Parathyroid adenoma (tissue), 2 donors: ENCODE measurements around the gene TMEM87B.

Source experiments
- H2AFZ ChIP-seq: fragments of 300-600 bp; sonication (generic); one replicate; pipeline ENCODE4 v1.7.0; 2017; ENCODE audit warnings: antibody characterized with exemption, mild to moderate bottlenecking
- H3K27ac ChIP-seq: fragments of 300-600 bp; sonication (generic); one replicate; pipeline ENCODE4 v1.7.0; 2017
- H3K27me3 ChIP-seq: fragments of 300-600 bp; sonication (generic); one replicate; pipeline ENCODE4 v1.7.0; 2017; ENCODE audit warnings: low read length; ENCODE audit not compliant: control insufficient read depth, insufficient read depth
- H3K36me3 ChIP-seq: fragments of 300-600 bp; sonication (generic); one replicate; pipeline ENCODE4 v1.7.0; 2017; ENCODE audit warnings: low read length; ENCODE audit not compliant: control insufficient read depth, insufficient read depth
- H3K4me1 ChIP-seq: fragments of 300-600 bp; sonication (generic); one replicate; pipeline ENCODE4 v1.7.0; 2017; ENCODE audit warnings: control low read depth
- H3K4me2 ChIP-seq: fragments of 300-600 bp; sonication (generic); one replicate; pipeline ENCODE4 v1.7.0; 2017; ENCODE audit warnings: low read length
- H3K4me3 ChIP-seq: fragments of 300-600 bp; sonication (generic); one replicate; pipeline ENCODE4 v1.7.0; 2017; ENCODE audit warnings: low read depth, low read length
- H3K79me2 ChIP-seq: fragments of 300-600 bp; sonication (generic); one replicate; pipeline ENCODE4 v1.7.0; 2017; ENCODE audit warnings: control low read depth
- H3K9ac ChIP-seq: fragments of 300-600 bp; sonication (generic); one replicate; pipeline ENCODE4 v1.7.0; 2017; ENCODE audit warnings: mild to moderate bottlenecking
- H3K9me3 ChIP-seq: fragments of 300-600 bp; sonication (generic); one replicate; pipeline ENCODE4 v1.7.0; 2017; ENCODE audit warnings: low read length; ENCODE audit not compliant: control insufficient read depth
- CTCF ChIP-seq: fragments of 300-600 bp; sonication (generic); IDR thresholded peaks from one replicate; pipeline ENCODE4 v1.7.0; 2017; ENCODE audit warnings: antibody characterized with exemption, mild to moderate bottlenecking
- donor health status: primary hyperparathyroidism.

The TMEM87B gene

GRCh38 chr2:112152476-112153178 is 97.6 kb downstream of the TMEM87B start:
- no peaks in the 10 kb centered on the region for H3K4me1 ChIP-seq
- H2AFZ ChIP-seq: no peak overlapping the region
- H3K36me3 ChIP-seq: no peaks in the 10 kb centered on the region
- H3K4me2 ChIP-seq: no peak overlapping the region
- no peak overlapping the region for H3K9ac ChIP-seq
- H3K27me3 ChIP-seq: no peaks in the 10 kb centered on the region
- no peaks in the 10 kb centered on the region for H3K9me3 ChIP-seq
- no peaks in the 10 kb centered on the region for H3K79me2 ChIP-seq
- TF ChIP-seq CTCF: no peak
- H3K27ac ChIP-seq: no peak overlapping the region
- no peak overlapping the region for H3K4me3 ChIP-seq

GRCh38 chr2:112153179-112153490 is 98.1 kb downstream of the TMEM87B start:
- Histone ChIP-seq H3K4me3 (no peak overlapping the region), H3K36me3 (no peaks in the 10 kb centered on the region), H3K9ac (no peak overlapping the region), H2AFZ (no peak overlapping the region), H3K27ac (no peak overlapping the region), H3K4me1 (no peaks in the 10 kb centered on the region), H3K79me2 (no peaks in the 10 kb centered on the region), H3K4me2 (no peak overlapping the region), H3K27me3 (no peaks in the 10 kb centered on the region), H3K9me3 (no peaks in the 10 kb centered on the region)
- TF ChIP-seq CTCF: no peak

GRCh38 chr2:112153501-112153900 is 98.4 kb downstream of the TMEM87B start:
- no peak for TF ChIP-seq CTCF
- Histone ChIP-seq H3K4me2 (no peak overlapping the region), H3K27ac (no peak overlapping the region), H3K4me1 (no peaks in the 10 kb centered on the region), H3K9ac (no peak overlapping the region), H3K27me3 (no peaks in the 10 kb centered on the region), H3K4me3 (no peak overlapping the region), H3K79me2 (no peaks in the 10 kb centered on the region), H2AFZ (no peak overlapping the region), H3K9me3 (no peaks in the 10 kb centered on the region), H3K36me3 (no peaks in the 10 kb centered on the region)

- Histone ChIP-seq H3K36me3 (no peaks in the 10 kb centered on the region), H3K79me2 (no peaks in the 10 kb centered on the region), H3K27me3 (no peaks in the 10 kb centered on the region), H3K27ac (no peak overlapping the region), H3K4me3 (no peak overlapping the region), H3K4me1 (no peaks in the 10 kb centered on the region), H2AFZ (no peak overlapping the region), H3K4me2 (no peak overlapping the region), H3K9ac (no peak overlapping the region), H3K9me3 (no peaks in the 10 kb centered on the region)
- TF ChIP-seq CTCF: no peak
Observed at GRCh38 chr2:112154246-112155117, 99.4 kb downstream of the TMEM87B start.
